Measurements from ENCODE around the gene IL9R.
"Not testable (repeated sequence)": the region's sequence is repeated elsewhere in the genome, so short reads cannot be mapped to it uniquely, and the experiment has no call there.

Gene IL9R

GRCh38 chrX:155997436-155997835 is at the start of gene IL9R:
Gene IL9R (plus strand): TSS chrX:155997696. CDS start chrX:155997760, 64 bp downstream.
- DNase-seq = peak; percentile 45 to 52

GRCh38 chrX:155949098-155949497 is 48.4 kb upstream of the IL9R start:
- DNase-seq = no peak

GRCh38 chrX:155951237-155951789 is 46.2 kb upstream of the IL9R start:
- no peak for DNase-seq

- no peak for DNase-seq
These were observed 44.4 kb upstream of the IL9R start for GRCh38 chrX:155953055-155953454.

GRCh38 chrX:155954793-155955192 is 42.7 kb upstream of the IL9R start:
- no peak for DNase-seq

- no peak for DNase-seq
These were observed 41.4 kb upstream of the IL9R start for GRCh38 chrX:155956099-155956498.

GRCh38 chrX:155956649-155957048 is 40.8 kb upstream of the IL9R start:
- DNase-seq = no peak

GRCh38 chrX:155957843-155958242 is 39.7 kb upstream of the IL9R start:
- DNase-seq = no peak

- no peak for DNase-seq
These were observed 38.4 kb upstream of the IL9R start for GRCh38 chrX:155959018-155959587.

- DNase-seq = no peak
These were observed 34.6 kb upstream of the IL9R start for GRCh38 chrX:155962906-155963305.

- DNase-seq = peak in 1 of 2 donors; percentile 18
These were observed 30.6 kb upstream of the IL9R start for GRCh38 chrX:155966876-155967275.

- DNase-seq = no peak
These were observed 29.7 kb upstream of the IL9R start for GRCh38 chrX:155967653-155968325.

- no peak for DNase-seq
These were observed 29.2 kb upstream of the IL9R start for GRCh38 chrX:155968326-155968661.

- no peak for DNase-seq
These were observed 28.7 kb upstream of the IL9R start for GRCh38 chrX:155968791-155969190.

GRCh38 chrX:155971658-155972057 is 25.8 kb upstream of the IL9R start:
- not testable (repeated sequence) for DNase-seq

GRCh38 chrX:155972241-155972640 is 25.3 kb upstream of the IL9R start:
- not testable (repeated sequence) for DNase-seq

- DNase-seq = no peak
These were observed 14.2 kb upstream of the IL9R start for GRCh38 chrX:155983326-155983725.

GRCh38 chrX:155985208-155985607 is 12.3 kb upstream of the IL9R start:
- no peak for DNase-seq

GRCh38 chrX:155986995-155987394 is 10.5 kb upstream of the IL9R start:
- DNase-seq = not testable (repeated sequence)

GRCh38 chrX:155988859-155989258 is 8.6 kb upstream of the IL9R start:
- no peak for DNase-seq

GRCh38 chrX:155993421-155993820 is 4.1 kb upstream of the IL9R start:
- no peak for DNase-seq

GRCh38 chrX:155995321-155995875 is 2.1 kb upstream of the IL9R start:
- DNase-seq = no peak

GRCh38 chrX:155998116-155998515 is 620 bp downstream of the IL9R start:
- no peak for DNase-seq

GRCh38 chrX:155998761-155999510 is 1.4 kb downstream of the IL9R start:
- DNase-seq = no peak
